Limb (tissue), 2 donors: ENCODE measurements around the gene LPP.
"Not testable (repeated sequence)": the region's sequence is repeated elsewhere in the genome, so short reads cannot be mapped to it uniquely, and the experiment has no call there.

ENCODE experiments used
- DNase-seq, 2 donors: peaks; one replicate each; pipeline ENCODE4 v3.0.0-alpha.2; 2016; ENCODE audit errors: extremely low spot score in 2 of 2

LPP gene, protein sequence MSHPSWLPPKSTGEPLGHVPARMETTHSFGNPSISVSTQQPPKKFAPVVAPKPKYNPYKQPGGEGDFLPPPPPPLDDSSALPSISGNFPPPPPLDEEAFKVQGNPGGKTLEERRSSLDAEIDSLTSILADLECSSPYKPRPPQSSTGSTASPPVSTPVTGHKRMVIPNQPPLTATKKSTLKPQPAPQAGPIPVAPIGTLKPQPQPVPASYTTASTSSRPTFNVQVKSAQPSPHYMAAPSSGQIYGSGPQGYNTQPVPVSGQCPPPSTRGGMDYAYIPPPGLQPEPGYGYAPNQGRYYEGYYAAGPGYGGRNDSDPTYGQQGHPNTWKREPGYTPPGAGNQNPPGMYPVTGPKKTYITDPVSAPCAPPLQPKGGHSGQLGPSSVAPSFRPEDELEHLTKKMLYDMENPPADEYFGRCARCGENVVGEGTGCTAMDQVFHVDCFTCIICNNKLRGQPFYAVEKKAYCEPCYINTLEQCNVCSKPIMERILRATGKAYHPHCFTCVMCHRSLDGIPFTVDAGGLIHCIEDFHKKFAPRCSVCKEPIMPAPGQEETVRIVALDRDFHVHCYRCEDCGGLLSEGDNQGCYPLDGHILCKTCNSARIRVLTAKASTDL

GRCh38 chr3:188154014-188154808, at the start of gene LPP:
Gene LPP, plus strand, starts transcription at chr3:188154157. Its CDS starts 251,964 bp downstream, at chr3:188406121.
- peak; percentile 66 to 85 for DNase-seq

DNA sequence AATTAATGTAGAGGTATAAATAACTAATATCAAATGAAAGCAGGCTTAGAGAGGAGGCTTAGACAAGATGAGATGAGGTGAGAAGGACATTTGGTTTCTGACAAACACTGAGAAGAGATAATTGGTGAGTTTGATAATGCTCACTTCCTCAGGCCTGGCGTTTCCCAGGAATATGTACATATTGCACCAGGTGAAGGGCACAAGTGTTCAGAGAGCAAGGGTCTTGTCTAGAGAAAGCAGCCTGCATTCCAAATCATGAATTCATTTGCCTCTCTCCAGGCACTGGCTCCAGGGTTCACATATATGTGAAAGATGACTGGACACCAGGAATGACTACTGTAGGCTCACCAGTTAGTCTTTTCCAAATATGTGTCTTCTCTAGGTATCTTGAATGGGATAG, 48.0 kb upstream of the LPP start:
- no peak for DNase-seq

GRCh38 chr3:188106454-188106853, 47.5 kb upstream of the LPP start:
- DNase-seq = no peak

DNA sequence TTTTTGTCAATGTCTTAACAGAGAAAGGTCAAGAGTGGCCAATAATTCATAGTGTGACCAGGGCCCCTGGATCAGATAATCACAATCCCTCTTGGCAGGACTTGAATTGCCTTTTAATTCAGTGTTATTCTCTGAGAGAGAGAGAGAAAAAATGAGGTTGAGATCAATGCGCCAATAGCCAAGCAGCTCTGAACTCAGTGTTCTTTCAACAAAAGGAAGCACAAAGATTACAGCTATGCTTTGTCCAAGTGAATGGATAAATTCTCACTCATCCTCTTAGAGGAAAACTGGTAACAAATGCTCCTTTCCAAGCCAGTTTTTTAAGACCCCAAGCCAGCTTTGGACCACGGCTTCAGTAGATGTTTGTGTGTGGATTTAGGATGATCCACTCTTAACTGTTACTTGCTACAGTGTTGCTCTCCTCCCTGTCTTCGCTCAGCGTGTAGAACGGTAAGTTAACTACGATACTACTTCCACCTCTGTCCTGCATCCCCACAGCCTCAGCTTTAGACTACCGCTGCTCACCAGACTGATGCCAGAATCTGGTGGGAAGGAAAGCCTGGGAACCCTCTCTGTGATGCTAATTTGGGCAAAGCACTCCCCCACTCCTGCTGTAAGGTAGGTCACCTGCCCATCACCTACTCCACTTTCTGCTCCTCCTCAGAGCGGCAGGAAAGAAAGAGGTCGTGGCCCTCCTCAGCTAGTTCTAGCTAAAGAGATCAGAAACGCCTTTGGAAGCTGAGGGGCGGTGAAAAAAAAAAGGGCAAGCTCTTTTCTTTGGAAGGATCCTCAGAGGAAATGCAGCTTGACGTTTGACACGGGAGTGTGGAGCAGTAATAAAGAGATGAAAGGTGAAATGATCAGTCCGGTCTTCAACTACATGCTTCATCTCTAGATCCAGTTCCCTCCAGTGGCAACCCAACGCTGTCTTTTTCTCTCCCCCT, 46.8 kb upstream of the LPP start:
- no peak for DNase-seq

DNA sequence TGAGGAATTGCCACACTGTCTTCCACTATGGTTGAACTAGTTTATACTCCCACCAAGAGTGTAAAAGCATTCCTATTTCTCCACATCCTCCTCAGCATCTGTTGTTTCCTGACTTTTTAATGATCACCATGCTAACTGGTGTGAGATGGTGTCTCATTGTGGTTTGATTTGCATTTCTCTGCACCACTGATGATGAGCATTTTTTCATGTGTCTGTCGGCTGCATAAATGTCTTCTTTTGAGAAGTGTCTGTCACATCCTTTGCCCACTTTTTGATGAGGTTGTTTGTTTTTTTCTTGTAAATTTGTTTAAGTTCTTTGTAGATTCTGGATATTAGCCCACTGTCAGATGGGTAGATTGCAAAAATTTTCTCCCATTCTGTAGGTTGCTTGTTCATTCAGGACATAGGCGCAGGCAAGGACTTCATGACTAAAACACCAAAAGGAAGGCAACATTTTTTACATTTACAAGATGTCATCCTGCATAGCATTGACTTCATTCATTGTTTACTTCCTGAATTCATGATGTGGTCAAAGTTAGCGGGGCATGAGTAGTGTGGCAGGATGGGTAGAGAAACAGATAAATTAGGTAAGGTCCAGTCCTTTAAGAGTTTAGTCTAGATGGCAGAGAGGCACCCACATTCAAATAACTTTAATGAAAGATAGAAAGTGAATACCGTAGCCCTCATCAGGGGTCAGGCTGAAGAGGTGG, 45.1 kb upstream of the LPP start:
- no peak for DNase-seq

- DNase-seq = no peak
Measured at GRCh38 chr3:188111002-188111584, 42.9 kb upstream of the LPP start.

DNA sequence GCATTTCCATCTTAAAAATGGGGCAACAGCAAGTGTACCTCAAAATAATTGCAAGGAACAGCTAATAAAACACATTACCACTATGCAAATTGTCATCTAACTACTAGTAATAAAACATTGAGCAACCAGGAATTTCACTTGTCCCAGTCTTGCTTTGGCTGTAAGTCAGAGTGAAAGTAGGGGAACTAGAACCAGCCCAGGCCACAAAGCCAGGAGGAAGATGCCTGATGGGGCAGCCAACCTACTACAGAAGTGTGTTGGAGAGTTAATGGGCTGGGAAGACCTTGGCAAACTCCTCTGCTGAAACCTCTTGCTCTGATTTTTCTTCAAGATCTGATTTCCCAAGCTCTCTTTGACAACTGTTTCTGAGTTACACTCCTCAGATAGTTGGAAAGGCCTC, 40.2 kb upstream of the LPP start:
- no peak for DNase-seq

- DNase-seq = no peak
Measured at GRCh38 chr3:188119846-188120245, 34.1 kb upstream of the LPP start.

DNA sequence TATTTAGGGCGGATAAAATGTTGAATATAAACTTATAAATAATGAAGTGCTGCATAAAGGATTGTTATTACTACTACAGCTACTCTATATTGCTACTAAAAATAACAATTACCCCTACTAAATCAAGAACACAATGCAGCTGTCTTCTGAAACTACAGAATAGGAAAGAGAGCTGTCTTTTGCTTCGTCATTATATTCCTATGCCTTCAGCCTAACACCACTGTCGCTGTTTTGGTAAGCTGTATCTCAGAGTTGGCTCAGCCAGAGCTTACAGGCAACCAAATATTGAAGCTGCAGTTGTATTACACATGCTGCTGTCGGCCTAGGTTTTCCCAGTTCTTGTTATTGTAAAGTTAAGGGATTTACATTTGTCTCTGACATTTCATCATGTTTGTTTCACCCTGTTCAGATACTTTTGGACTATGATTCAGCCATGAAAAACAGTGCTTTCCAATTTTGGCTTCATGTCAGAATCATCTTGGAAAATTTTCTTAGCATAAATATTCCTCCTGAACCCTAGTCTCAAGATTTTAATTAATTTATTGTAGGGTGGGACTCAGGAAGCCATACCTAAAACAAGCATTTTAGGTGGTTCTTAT, 31.3 kb upstream of the LPP start:
- no peak for DNase-seq

GRCh38 chr3:188123170-188123905, 30.6 kb upstream of the LPP start:
- DNase-seq = no peak

DNA sequence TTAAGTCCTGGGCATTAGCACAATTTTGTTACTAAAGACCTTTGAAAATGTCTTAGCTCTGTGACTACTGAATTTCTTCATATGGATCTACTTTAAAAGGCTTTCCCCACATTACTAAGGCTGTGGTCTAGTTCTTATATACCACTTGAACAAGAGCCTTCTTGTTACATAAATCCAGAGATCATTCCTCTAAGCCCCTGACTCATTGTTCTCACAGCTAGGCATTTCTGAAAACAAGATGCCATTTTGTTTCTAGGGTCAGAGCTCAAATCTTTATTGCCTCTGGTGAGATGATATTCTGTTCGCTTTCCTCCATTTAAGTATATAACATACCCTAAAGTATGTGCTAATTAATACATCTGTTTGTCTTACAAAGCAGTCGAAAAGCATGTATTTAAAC, 29.8 kb upstream of the LPP start:
- no peak for DNase-seq

DNA sequence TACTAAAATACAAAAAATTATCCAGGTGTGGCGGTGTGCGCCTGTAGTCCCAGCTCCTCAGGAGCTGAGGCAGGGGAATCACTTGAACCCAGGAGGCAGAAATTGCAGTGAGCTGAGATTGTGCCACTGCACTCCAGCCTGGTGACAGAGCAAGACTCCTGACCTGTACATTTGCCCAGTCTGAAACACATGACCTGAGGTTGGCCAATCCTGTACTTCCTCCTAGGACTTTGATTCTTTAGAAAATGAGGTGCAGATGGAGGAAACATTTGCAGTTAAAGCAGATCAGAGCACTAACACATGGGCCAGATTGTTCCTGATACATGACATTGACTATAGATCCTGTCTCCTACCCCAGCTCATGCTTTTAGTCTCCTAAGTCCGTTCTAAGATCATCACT, 28.9 kb upstream of the LPP start:
- DNase-seq = no peak

DNA sequence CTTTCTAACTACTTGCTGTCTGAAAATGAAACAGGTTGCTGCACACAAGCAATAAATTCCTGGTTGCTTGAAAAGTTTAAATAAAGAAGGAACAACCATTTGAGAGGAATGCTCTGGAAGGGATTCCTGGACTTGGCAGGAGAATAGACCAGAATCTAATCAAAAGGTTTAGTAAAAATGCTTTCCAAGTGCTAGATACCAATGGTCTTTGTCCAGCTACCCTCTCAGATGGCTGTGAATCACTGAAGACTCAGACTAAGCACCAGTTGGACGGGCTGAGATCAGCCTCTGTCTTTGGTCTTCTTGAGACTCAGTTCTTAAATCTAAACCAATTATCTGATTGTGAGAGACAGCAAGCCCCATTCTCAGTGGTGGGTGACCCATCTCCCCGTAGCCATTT, 27.7 kb upstream of the LPP start:
- DNase-seq = no peak

DNA sequence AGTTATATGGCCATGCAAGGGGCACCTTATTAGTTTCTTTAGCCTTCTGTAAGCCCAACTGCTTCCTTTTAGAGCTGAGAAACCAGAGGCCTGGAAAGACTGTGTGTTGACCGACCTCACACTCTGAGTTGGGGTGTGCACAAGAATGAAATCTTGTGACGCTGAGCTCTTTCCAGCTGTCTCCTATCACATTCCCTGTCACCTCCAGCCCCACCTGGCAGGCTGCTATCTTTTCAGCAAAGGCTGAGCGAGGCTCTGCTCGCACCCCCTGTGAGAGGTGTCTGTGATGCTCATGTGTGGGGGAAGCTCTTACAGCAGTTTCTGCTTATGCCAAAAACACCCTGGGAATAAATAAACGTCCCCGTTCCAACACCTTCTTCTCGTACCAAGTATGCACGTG, 27.0 kb upstream of the LPP start:
- DNase-seq = no peak

GRCh38 chr3:188128905-188129304, 25.1 kb upstream of the LPP start:
- DNase-seq = no peak

DNA sequence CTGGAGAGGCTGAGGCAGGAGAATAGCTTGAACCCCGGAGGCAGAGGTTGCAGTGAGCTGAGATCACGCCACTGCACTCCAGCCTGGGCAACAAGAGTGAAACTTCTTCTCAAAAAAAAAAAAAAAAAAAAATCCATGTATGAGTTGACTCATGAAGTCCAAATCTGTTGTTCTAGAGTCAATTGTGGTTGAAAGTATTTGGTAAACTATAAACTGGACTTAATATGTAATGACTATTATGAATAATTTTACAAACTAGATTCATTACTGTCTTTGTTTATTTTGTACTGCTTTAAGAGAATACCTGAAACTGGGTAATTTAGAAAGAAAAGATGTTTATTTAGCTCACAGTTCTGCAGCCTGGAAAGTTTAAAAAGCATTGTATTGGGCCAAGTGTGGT, 22.9 kb upstream of the LPP start:
- not testable (repeated sequence) for DNase-seq

- no peak for DNase-seq
Measured at GRCh38 chr3:188133219-188133618, 20.7 kb upstream of the LPP start.

DNA sequence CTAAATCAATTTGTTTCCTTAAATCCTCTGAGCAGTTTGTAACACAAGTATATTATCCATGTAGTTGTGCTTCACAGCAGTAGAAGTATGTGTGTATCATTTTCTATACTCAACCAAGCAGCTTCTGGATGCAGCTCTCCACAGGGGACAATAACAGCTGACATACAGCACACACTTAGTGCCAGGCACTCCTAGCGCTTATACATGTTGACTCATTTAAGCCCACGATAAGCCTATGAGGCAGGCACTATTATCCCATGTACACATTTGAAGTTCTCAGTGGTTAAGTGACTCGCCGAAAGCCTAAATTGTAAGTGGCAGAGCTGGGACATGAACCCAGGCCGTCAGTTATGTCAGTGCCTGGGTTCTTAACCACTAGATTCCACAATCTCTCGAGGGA, 20.3 kb upstream of the LPP start:
- DNase-seq = no peak

DNA sequence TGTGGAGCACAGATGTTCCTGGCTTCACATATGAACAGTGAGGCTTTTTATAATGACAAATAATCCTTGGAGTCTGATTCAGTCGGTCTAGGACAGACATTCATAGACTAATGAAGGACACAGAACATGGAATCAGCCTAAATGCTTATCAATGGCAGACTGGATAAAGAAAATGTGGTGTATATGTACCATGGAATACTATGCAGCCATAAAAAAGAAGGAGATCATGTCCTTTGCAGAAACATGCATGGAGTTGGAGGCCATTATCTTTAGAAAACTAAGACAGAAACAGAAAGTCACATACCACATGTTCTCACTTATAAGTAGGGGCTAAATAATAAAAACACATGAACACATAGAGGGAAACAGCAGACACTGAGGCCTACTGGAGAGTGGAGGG, 19.9 kb upstream of the LPP start:
- DNase-seq = no peak
